Activated naive CD4-positive, alpha-beta T cell treated with anti-CD3 and anti-CD28 coated beads, Interleukin-2, amount 10 ng/mL, durations not matched to agents 7 days and 5 days (primary cell): ENCODE results near the gene CCDC8.

Source experiments
- CTCF ChIA-PET: fragments of 350-600 bp; sonication (Branson Sonifier 250); formaldehyde crosslinking; loops from one replicate; lab custom pipeline; 2021; ENCODE audit warnings: antibody characterized with exemption; lab: Charles Lee
- DNase-seq: peaks from one replicate; pipeline ENCODE4 v3.0.0-alpha.2; 2020
- H3K27ac Mint-ChIP-seq: one replicate; pipeline ENCODE4 v1.8.0; 2021; ENCODE audit warnings: mild to moderate bottlenecking, moderate library complexity, mixed read lengths
- H3K27me3 Mint-ChIP-seq: one replicate; pipeline ENCODE4 v1.8.0; 2021; ENCODE audit warnings: mild to moderate bottlenecking, mixed read lengths
- H3K36me3 Mint-ChIP-seq: one replicate; pipeline ENCODE4 v1.8.0; 2021; ENCODE audit warnings: mixed read lengths
- H3K4me1 Mint-ChIP-seq: one replicate; pipeline ENCODE4 v1.8.0; 2021; ENCODE audit warnings: mixed read lengths
- H3K4me3 Mint-ChIP-seq: one replicate; pipeline ENCODE4 v1.8.0; 2021; ENCODE audit warnings: mild to moderate bottlenecking, moderate library complexity, mixed read lengths
- H3K9me3 Mint-ChIP-seq: one replicate; pipeline ENCODE4 v1.8.0; 2021; ENCODE audit warnings: mixed read lengths

The CCDC8 gene, protein sequence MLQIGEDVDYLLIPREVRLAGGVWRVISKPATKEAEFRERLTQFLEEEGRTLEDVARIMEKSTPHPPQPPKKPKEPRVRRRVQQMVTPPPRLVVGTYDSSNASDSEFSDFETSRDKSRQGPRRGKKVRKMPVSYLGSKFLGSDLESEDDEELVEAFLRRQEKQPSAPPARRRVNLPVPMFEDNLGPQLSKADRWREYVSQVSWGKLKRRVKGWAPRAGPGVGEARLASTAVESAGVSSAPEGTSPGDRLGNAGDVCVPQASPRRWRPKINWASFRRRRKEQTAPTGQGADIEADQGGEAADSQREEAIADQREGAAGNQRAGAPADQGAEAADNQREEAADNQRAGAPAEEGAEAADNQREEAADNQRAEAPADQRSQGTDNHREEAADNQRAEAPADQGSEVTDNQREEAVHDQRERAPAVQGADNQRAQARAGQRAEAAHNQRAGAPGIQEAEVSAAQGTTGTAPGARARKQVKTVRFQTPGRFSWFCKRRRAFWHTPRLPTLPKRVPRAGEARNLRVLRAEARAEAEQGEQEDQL

DNA sequence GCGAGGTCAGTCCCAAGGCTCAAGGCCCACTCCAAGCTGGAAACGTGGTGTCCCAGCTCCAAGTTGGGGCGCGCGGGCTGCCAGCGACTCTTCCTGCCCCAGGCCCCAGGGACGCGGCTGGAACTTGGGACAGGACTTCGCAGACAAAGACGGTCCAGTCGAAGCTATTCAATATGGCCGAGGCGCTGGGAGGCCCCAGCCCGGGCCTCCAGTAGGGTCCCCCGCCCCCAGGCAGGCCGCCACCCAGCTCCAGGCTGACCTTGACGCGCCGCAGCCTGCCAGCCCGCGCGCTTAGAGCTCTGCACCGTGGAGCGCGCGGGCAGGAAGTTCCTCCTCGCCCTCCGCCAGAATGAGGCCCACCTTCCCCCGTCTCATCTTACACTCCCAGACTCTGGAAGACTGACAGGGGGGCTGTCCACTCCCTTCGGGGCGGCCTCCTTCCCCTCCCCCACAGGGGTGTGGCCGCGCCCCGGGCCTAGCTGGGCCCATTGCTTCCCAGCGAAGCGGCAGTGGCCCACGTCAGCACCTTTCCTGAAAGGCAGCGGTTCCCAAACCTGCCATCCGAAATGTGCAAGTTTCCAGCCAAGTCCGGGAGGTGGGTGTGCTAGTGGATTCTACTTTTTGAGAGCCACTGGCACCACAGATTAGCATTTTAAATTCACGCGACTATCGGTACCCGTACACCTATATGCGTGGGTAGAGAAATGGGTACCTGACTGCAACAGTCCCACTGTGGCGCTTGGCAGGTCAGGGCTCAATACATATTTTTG, at the start of gene CCDC8:
CCDC8 (minus strand) TSS at position 303 of the 770 bp plus-strand sequence. CDS start 754 bp downstream, outside the sequence.
- no peaks in the 10 kb centered on the region for H3K9me3 Mint-ChIP-seq
- no peak for DNase-seq
- CTCF ChIA-PET, result interaction anchor here (0.6 to 1.0 kb wide), 2 partner anchors 14 to 104 kb away, joined by 3 read pairs; no protein-coding TSS in a partner anchor
- H3K36me3 Mint-ChIP-seq, result no peaks in the 10 kb centered on the region
- no peak within 1 kb of the TSS for H3K4me3 Mint-ChIP-seq
- peaks cover 97% of the 10 kb centered on the region for H3K27me3 Mint-ChIP-seq
- peaks cover 4% of the 10 kb centered on the region for H3K4me1 Mint-ChIP-seq
- H3K27ac Mint-ChIP-seq, result no peak within 1 kb of the TSS

DNA sequence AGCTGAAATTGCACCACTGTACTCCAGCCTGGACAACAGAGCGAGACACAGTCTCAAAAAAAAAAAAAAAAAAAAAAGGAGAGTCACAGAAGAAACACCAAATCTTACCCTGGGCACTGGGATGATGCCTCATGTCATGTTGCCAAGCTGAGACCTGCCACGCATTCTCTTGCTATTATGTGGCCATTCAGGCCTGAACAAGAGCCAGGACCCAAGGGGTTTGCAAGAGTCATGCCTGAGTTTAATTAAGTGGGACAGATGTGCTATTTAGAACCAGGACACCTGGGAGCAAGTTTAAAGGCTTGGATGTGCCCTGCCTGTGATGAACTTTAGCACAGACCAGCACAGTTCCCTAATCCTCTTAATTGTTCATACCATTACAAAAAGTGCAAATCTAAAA, 48.2 kb upstream of the CCDC8 start:
- no peaks in the 10 kb centered on the region for H3K4me1 Mint-ChIP-seq
- H3K27me3 Mint-ChIP-seq, result peaks cover 26% of the 10 kb centered on the region
- no peaks in the 10 kb centered on the region for H3K9me3 Mint-ChIP-seq
- no peak for DNase-seq
- no peaks in the 10 kb centered on the region for H3K36me3 Mint-ChIP-seq
- no peak overlapping the region for H3K27ac Mint-ChIP-seq
- CTCF ChIA-PET, result interaction anchor here (1.5 kb wide), 1 partner anchor 26 kb away, joined by 4 read pairs; no protein-coding TSS in a partner anchor
- H3K4me3 Mint-ChIP-seq, result no peak overlapping the region

DNA sequence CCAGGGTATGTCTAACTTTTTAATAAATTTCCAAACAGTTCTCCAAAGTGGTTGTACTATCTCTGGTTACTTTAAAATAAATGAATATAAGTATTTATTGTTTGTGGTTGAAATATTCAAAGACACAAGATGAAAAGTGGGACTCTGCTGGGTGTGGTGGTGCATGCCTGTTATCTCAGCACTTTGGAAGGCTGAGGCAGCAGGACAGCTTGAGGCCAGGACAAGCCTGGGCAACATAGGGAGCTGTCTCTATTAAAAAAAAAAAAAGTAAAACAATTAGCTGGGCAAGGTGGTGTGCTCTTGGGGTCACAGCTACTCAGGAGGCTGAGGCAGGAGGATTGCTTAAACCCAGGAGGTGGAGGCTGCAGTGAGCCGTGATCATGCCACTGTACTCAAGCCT, 47.6 kb upstream of the CCDC8 start:
- H3K4me1 Mint-ChIP-seq, result no peaks in the 10 kb centered on the region
- H3K27me3 Mint-ChIP-seq, result peaks cover 25% of the 10 kb centered on the region
- H3K36me3 Mint-ChIP-seq, result no peaks in the 10 kb centered on the region
- no peaks in the 10 kb centered on the region for H3K9me3 Mint-ChIP-seq
- no peak overlapping the region for H3K27ac Mint-ChIP-seq
- H3K4me3 Mint-ChIP-seq, result no peak overlapping the region
- CTCF ChIA-PET, result interaction anchor here (1.5 kb wide), 1 partner anchor 27 kb away, joined by 4 read pairs; no protein-coding TSS in a partner anchor
- DNase-seq, result no peak

DNA sequence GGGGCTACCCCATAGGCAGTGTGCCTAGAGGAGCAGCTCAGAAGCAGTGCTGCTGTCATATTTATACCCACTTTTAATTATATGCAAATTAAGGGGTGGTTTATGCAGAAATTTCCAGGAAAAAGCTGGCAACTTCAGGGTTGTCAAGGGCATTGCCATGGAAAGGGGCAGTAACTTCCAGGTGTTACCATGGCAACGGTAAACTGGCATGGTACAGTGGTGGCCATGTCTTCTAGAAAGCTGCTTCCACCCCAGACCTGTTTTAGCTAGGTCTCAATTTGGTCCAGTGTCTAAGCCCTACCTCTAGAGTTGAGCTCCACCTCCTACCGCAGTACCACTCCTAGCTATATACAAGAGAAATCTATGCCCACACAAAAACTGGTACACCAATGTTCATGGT, 46.7 kb upstream of the CCDC8 start:
- no peak overlapping the region for H3K27ac Mint-ChIP-seq
- no peaks in the 10 kb centered on the region for H3K4me1 Mint-ChIP-seq
- no peaks in the 10 kb centered on the region for H3K36me3 Mint-ChIP-seq
- CTCF ChIA-PET, result interaction anchor here (1.0 kb wide), 1 partner anchor 27 kb away, joined by 3 read pairs; no protein-coding TSS in a partner anchor
- no peaks in the 10 kb centered on the region for H3K9me3 Mint-ChIP-seq
- no peak for DNase-seq
- H3K27me3 Mint-ChIP-seq, result peaks cover 20% of the 10 kb centered on the region
- H3K4me3 Mint-ChIP-seq, result no peak overlapping the region

DNA sequence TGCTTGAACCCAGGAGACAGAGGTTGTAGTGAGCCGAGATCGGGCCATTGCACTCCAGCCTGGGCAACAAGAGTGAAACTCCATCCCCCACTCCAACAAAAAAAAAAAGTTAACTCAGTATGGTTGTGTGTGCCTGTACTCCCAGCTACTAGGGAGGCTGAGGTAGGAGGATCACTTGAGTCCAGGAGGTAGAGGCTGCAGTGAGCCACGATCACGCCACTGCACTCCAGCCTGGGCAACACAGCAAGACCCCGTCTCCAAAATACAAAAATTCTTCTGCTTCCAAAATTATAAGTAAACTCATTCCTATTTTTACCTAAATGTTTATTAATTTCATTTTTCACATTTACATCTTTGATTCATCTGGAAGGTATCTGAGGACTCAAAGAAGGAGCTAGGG, 43.6 kb upstream of the CCDC8 start:
- peaks cover 16% of the 10 kb centered on the region for H3K27me3 Mint-ChIP-seq
- no peaks in the 10 kb centered on the region for H3K4me1 Mint-ChIP-seq
- H3K36me3 Mint-ChIP-seq, result no peaks in the 10 kb centered on the region
- no peak for DNase-seq
- no peak overlapping the region for H3K4me3 Mint-ChIP-seq
- no peaks in the 10 kb centered on the region for H3K9me3 Mint-ChIP-seq
- CTCF ChIA-PET, result no interaction called here
- H3K27ac Mint-ChIP-seq, result no peak overlapping the region

DNA sequence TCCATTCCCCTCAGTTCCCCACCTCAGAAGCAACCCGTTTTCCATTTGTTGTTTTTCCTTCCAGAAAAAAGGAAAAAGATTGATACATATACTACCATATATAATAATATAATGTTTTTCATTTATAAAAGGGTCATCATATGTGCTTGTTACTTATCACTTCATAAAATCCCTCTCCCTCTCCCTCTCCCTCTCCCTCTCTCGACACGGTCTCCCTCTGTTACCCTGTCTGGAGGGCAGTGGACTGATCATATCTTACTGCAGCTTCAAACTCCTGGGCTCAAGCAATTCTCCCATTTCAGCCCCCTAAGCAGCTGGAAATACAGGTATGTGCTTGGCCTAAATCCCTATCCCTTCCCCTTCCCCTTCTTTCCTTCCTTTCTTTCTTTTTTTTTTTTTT, 40.9 kb upstream of the CCDC8 start:
- Mint-ChIP-seq H3K4me1 (no peaks in the 10 kb centered on the region), H3K36me3 (no peaks in the 10 kb centered on the region), H3K27ac (no peak overlapping the region), H3K27me3 (peaks cover 14% of the 10 kb centered on the region), H3K9me3 (peaks cover 7% of the 10 kb centered on the region), H3K4me3 (no peak overlapping the region)
- no peak for DNase-seq
- CTCF ChIA-PET, result no interaction called here

DNA sequence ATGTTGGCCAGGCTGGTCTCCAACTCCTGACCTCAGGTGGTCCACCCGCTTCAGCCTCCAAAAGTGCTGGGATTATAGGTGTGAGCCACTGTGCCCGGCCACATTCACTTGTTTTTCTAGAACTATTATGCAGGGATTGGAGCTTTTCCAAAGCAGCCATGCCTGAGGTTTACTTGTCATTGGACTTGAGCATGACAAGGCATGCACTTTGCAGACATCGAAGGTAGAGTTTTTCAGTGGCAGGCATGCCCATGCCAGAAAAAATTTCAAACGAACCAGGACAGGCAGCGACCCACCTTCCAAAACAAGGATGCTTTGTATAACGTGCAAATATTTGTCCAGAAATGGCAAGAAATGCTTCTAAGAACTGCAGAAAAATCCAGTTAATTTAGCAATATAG, 40.3 kb upstream of the CCDC8 start:
- no peak overlapping the region for H3K4me3 Mint-ChIP-seq

DNA sequence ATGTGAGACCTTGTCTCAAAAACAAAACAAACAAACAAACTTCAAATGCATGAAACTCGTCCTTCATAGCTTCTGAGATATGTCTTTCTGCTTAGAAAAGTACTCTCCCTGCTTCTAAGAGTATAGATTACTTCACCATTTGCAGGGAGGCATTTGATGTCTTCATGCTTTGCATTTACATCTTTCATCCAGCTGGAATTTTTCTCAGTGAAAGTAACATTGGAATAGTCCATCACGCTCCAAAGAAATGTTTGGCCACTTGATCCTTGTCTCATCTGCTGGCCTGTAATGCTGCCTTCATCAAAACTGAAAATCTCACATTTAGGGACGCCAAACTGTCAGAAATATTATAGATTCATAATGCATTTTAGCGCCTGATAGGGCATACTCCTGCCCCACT, 38.8 kb upstream of the CCDC8 start:
- Mint-ChIP-seq H3K36me3 (no peaks in the 10 kb centered on the region), H3K9me3 (peaks cover 8% of the 10 kb centered on the region), H3K4me3 (no peak overlapping the region), H3K4me1 (no peaks in the 10 kb centered on the region), H3K27ac (no peak overlapping the region), H3K27me3 (peaks cover 23% of the 10 kb centered on the region)
- CTCF ChIA-PET, result no interaction called here
- no peak for DNase-seq

More for the DNA sequence above, 40.3 kb upstream of the CCDC8 start:
- no peaks in the 10 kb centered on the region for H3K4me1 Mint-ChIP-seq
- H3K27me3 Mint-ChIP-seq, result peaks cover 14% of the 10 kb centered on the region
- H3K27ac Mint-ChIP-seq, result no peak overlapping the region
- H3K9me3 Mint-ChIP-seq, result peaks cover 8% of the 10 kb centered on the region
- CTCF ChIA-PET, result no interaction called here
- DNase-seq, result no peak
- no peaks in the 10 kb centered on the region for H3K36me3 Mint-ChIP-seq

DNA sequence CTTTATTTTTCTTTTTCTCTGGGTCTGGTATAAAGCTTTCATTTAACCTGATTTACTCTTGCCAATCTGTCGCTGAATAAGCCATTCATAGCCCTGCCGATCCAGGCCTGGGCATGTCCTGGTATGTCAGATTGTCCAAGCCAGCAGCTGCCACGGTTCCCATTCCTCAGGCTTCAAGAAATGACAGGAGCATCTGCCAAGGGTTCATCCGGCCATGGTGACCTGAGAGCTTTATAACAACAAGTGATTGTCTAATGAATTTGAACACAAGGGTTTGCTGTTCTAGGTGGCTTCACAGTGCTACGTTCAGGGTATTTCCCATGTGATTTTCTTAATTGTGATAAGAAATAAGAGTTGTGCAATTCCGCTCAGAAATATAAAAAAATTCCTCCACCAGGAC, 38.0 kb upstream of the CCDC8 start:
- Mint-ChIP-seq H3K4me3 (no peak overlapping the region), H3K27me3 (peaks cover 23% of the 10 kb centered on the region), H3K4me1 (no peaks in the 10 kb centered on the region), H3K36me3 (no peaks in the 10 kb centered on the region), H3K9me3 (peaks cover 8% of the 10 kb centered on the region), H3K27ac (no peak overlapping the region)
- DNase-seq, result no peak
- CTCF ChIA-PET, result no interaction called here

DNA sequence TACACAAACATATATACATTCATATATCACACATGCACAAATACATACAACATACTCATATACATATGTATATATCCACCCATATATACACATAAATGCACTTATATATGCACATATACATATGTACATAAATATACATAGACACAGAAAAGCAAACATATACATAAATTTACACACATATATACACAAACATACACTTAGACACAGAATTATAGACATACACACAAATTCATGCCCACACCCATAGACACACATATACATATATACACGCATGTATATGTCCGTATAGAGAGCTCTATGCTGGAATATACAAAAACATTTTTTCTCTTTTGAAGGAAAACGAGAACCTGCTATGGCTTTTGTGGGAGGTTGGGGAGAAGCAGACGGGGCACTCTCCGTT, 37.4 kb upstream of the CCDC8 start:
- Mint-ChIP-seq H3K27me3 (peaks cover 26% of the 10 kb centered on the region), H3K27ac (no peak overlapping the region), H3K9me3 (peaks cover 8% of the 10 kb centered on the region), H3K4me3 (no peak overlapping the region), H3K36me3 (no peaks in the 10 kb centered on the region), H3K4me1 (no peaks in the 10 kb centered on the region)
- CTCF ChIA-PET, result no interaction called here
- DNase-seq, result no peak

DNA sequence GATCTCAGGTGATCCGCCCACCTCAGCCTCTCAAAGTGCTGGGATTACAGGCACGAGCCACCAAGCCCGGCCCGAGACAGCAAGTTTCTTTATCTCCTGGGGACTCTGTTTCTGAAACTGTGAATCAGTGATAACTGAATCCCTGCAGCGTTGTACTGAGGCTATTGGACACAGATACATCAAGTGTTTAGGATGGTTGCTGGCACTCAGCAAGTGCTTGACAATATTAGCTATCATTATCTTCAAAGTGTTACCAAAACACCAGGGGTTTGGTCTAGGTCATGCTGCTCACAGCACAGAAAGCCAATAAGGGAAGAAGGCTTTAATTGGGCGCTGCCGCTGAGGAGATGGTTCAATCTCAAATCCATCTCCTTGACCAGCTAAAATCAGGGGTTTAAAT, 35.9 kb upstream of the CCDC8 start:
- peaks cover 18% of the 10 kb centered on the region for H3K27me3 Mint-ChIP-seq
- H3K9me3 Mint-ChIP-seq, result peaks cover 8% of the 10 kb centered on the region
- H3K4me1 Mint-ChIP-seq, result no peaks in the 10 kb centered on the region
- no peak for DNase-seq
- no peak overlapping the region for H3K27ac Mint-ChIP-seq
- no peak overlapping the region for H3K4me3 Mint-ChIP-seq
- no peaks in the 10 kb centered on the region for H3K36me3 Mint-ChIP-seq
- CTCF ChIA-PET, result interaction anchor here (0.6 to 1.5 kb wide), 2 partner anchors 14 to 34 kb away, joined by 3 read pairs; no protein-coding TSS in a partner anchor

DNA sequence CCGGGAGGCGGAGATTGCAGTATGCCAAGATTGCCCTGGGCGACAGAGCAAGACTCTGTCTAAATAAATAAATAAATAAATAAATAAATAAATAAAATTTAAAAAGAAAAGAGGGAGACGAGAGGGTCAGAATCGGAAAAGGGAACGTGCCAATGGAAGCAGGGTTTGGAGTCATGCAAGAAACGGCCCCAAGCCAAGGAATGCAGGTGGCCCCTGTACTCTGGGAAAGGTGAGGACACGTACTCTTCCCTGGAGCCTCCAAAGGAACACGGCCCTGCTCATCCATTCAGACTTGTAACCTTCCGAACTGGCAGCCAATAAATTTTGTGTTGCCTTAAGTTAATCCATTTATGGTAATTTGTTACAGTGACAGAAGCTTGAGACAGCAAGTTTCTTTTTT, 35.2 kb upstream of the CCDC8 start:
- H3K36me3 Mint-ChIP-seq, result no peaks in the 10 kb centered on the region
- CTCF ChIA-PET, result interaction anchor here (1.5 kb wide), 1 partner anchor 13 kb away, joined by 3 read pairs; no protein-coding TSS in a partner anchor
- no peak overlapping the region for H3K4me3 Mint-ChIP-seq
- H3K27me3 Mint-ChIP-seq, result peaks cover 17% of the 10 kb centered on the region
- H3K4me1 Mint-ChIP-seq, result no peaks in the 10 kb centered on the region
- DNase-seq, result no peak
- H3K9me3 Mint-ChIP-seq, result peaks cover 8% of the 10 kb centered on the region
- no peak overlapping the region for H3K27ac Mint-ChIP-seq

DNA sequence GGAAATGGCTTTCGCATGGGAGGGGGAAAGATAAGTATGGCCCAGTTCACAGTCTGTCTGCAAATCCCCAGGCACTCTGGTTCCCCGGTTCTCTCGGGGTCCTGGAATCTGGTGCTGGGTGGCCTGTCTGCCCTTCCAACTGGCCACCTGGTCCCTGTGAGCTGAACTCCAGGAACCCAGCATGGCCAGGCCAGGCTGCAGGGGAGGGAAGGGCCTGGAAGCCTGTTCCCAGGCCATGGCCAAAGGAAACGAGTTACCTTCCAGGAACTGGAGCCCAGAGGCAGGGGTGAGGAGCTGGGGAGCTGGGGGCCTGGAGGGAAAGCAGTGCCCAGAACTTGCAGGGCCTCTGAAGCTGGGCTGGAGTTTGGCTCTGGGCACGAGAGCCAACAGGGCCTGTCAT, 34.5 kb upstream of the CCDC8 start:
- H3K4me3 Mint-ChIP-seq, result no peak overlapping the region
- no peak for DNase-seq
- CTCF ChIA-PET, result interaction anchor here (1.5 kb wide), 1 partner anchor 13 kb away, joined by 3 read pairs; no protein-coding TSS in a partner anchor
- no peak overlapping the region for H3K27ac Mint-ChIP-seq
- peaks cover 4% of the 10 kb centered on the region for H3K4me1 Mint-ChIP-seq
- peaks cover 8% of the 10 kb centered on the region for H3K9me3 Mint-ChIP-seq
- peaks cover 17% of the 10 kb centered on the region for H3K27me3 Mint-ChIP-seq
- no peaks in the 10 kb centered on the region for H3K36me3 Mint-ChIP-seq

DNA sequence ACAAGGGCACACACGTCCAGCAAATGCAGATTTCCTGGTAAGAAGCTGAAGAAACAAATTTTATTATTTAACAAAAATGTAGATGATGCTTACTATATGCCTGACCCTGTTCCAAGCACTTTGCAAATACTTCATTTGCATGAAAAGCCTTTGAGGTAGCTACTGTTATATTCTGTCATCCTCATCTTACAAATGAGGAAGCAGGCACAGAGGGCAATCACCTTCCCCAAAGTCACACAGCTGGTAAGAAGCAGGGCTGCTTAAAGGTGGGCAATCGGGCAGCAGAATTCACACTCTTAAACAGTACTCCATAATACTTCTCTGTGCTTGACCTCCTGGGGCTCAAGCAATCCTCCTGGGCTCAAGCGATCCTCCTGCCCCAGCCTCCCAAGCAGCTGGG, 33.6 kb upstream of the CCDC8 start:
- no peak overlapping the region for H3K27ac Mint-ChIP-seq
- CTCF ChIA-PET, result no interaction called here

More for the DNA sequence above, 33.6 kb upstream of the CCDC8 start:
- H3K4me1 Mint-ChIP-seq, result peaks cover 4% of the 10 kb centered on the region
- H3K27me3 Mint-ChIP-seq, result peaks cover 19% of the 10 kb centered on the region
- H3K36me3 Mint-ChIP-seq, result no peaks in the 10 kb centered on the region
- DNase-seq, result no peak
- no peak overlapping the region for H3K4me3 Mint-ChIP-seq
- H3K9me3 Mint-ChIP-seq, result peaks cover 8% of the 10 kb centered on the region
